SK-N-SH treated with all-trans-retinoic acid at 6 μM for 48 hours (cell line): Measurements from ENCODE around the gene ABCC2.

ENCODE experiments used
- ARNTL ChIP-seq: fragments of 450-650 bp; formaldehyde crosslinking; IDR thresholded peaks from 2 replicates; pipeline ENCODE4 v1.5.0; 2020; ENCODE audit warnings: low read depth, mild to moderate bottlenecking, moderate library complexity, borderline replicate concordance
- CSDC2 ChIP-seq: fragments of 250-450 bp; sonication (Bioruptor Pico); IDR thresholded peaks from 2 replicates; pipeline ENCODE4 v1.5.0; 2020; ENCODE audit warnings: mild to moderate bottlenecking, moderate library complexity
- ESRRG ChIP-seq: fragments of 250-450 bp; sonication (Bioruptor Pico); IDR thresholded peaks from 2 replicates; pipeline ENCODE4 v1.6.1; 2021; ENCODE audit warnings: mild to moderate bottlenecking
- ISL1 ChIP-seq: fragments of 250-450 bp; sonication (Bioruptor Pico); IDR thresholded peaks from 2 replicates; pipeline ENCODE4 v2.1.2; 2022; ENCODE audit warnings: mild to moderate bottlenecking, moderate library complexity
- RARB ChIP-seq: fragments of 250-450 bp; sonication (Bioruptor Pico); IDR thresholded peaks from 2 replicates; pipeline ENCODE4 v1.8.0; 2021; ENCODE audit warnings: mild to moderate bottlenecking, moderate library complexity
- SNAI2 ChIP-seq: fragments of 250-450 bp; sonication (Bioruptor Pico); IDR thresholded peaks from 2 replicates; pipeline ENCODE4 v1.5.0; 2020; ENCODE audit warnings: mild to moderate bottlenecking, moderate library complexity
- ZFP30 ChIP-seq: fragments of 450-650 bp; formaldehyde crosslinking; IDR thresholded peaks from 2 replicates; pipeline ENCODE4 v1.5.0; 2022; ENCODE audit warnings: mild to moderate bottlenecking, moderate library complexity
- ZNF70 ChIP-seq: fragments of 450-650 bp; formaldehyde crosslinking; IDR thresholded peaks from 2 replicates; pipeline ENCODE4 v1.5.0; 2020; ENCODE audit warnings: mild to moderate bottlenecking, moderate library complexity
- TF ChIP-seq, protein P1 (sequence below): fragments of 250-450 bp; sonication (Bioruptor Pico); IDR thresholded peaks from 2 replicates; pipeline ENCODE4 v1.5.1; 2020; ENCODE audit warnings: low read depth, mild to moderate bottlenecking, moderate library complexity
- TF ChIP-seq, protein P2 (sequence below): fragments of 250-450 bp; sonication (Bioruptor Pico); IDR thresholded peaks from 2 replicates; pipeline ENCODE4 v1.8.0; 2021; ENCODE audit warnings: low read depth, mild to moderate bottlenecking, moderate library complexity, borderline replicate concordance

DNA sequence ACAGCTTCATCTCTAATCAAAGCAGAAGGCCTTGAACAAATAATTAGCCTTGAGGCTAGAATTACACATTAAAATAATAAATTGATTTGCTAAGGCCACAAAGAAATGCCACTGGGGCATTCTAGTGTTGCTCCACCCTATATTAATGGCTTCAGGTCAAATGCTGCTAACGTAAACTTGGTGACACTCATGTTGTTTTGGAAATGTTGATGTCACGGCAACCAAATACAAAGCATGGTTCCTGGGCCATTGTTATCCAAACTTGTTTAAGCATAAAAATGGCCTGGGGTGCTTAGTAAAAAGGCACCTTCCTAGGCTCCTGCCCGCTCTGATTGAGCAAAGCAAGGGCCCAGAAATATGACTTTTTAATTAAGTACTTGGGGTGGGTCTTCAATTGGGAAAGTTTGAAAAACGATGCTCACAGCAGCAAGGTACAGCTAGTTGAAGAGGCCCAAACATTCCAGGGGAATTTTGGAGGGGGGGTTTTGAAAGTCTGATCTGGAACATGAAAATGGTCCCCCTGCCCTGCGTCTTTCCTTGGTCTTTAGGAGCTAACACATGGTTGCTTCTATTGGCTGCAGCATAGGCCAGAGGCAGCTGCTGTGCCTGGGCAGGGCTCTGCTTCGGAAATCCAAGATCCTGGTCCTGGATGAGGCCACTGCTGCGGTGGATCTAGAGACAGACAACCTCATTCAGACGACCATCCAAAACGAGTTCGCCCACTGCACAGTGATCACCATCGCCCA is 67.8 kb downstream of the ABCC2 start:
- TF ChIP-seq SNAI2 (CRISPR knock-in tag), result no peak
- no peak for TF ChIP-seq ISL1 (CRISPR knock-in tag)
- no peak for TF ChIP-seq ARNTL (CRISPR knock-in tag)
- TF ChIP-seq, protein P1, sequence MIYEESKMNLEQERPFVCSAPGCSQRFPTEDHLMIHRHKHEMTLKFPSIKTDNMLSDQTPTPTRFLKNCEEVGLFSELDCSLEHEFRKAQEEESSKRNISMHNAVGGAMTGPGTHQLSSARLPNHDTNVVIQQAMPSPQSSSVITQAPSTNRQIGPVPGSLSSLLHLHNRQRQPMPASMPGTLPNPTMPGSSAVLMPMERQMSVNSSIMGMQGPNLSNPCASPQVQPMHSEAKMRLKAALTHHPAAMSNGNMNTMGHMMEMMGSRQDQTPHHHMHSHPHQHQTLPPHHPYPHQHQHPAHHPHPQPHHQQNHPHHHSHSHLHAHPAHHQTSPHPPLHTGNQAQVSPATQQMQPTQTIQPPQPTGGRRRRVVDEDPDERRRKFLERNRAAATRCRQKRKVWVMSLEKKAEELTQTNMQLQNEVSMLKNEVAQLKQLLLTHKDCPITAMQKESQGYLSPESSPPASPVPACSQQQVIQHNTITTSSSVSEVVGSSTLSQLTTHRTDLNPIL (CRISPR knock-in tag), result no peak
- no peak for TF ChIP-seq RARB (CRISPR knock-in tag)
- TF ChIP-seq CSDC2 (CRISPR knock-in tag), result no peak
- no peak for TF ChIP-seq ZNF70 (CRISPR knock-in tag)
- no peak for TF ChIP-seq ESRRG (CRISPR knock-in tag)
- no peak for TF ChIP-seq ZFP30 (CRISPR knock-in tag)
- TF ChIP-seq, protein P2, sequence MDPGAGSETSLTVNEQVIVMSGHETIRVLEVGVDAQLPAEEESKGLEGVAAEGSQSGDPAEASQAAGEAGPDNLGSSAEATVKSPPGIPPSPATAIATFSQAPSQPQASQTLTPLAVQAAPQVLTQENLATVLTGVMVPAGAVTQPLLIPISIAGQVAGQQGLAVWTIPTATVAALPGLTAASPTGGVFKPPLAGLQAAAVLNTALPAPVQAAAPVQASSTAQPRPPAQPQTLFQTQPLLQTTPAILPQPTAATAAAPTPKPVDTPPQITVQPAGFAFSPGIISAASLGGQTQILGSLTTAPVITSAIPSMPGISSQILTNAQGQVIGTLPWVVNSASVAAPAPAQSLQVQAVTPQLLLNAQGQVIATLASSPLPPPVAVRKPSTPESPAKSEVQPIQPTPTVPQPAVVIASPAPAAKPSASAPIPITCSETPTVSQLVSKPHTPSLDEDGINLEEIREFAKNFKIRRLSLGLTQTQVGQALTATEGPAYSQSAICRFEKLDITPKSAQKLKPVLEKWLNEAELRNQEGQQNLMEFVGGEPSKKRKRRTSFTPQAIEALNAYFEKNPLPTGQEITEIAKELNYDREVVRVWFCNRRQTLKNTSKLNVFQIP (CRISPR knock-in tag), result no peak
